Loucy (cell line): ENCODE results near the gene PCDHGB4.
"Not testable (repeated sequence)": the region's sequence is repeated elsewhere in the genome, so short reads cannot be mapped to it uniquely, and the experiment has no call there.

ENCODE experiments used
- H2AFZ ChIP-seq: fragments of 200-600 bp; sonication (generic); 2 replicates; pipeline ENCODE4 v1.6.0; 2016; ENCODE audit warnings: antibody characterized with exemption, mild to moderate bottlenecking, low read length, moderate library complexity
- H3F3A ChIP-seq: fragments of 200-600 bp; 2 replicates; pipeline ENCODE4 v1.6.0; 2016; ENCODE audit warnings: antibody characterized with exemption, low read depth, mild to moderate bottlenecking
- H3K27me3 ChIP-seq: fragments of 200-600 bp; sonication (generic); 2 replicates; pipeline ENCODE4 v1.6.1; 2014; ENCODE audit warnings: low read length, mild to moderate bottlenecking; ENCODE audit not compliant: insufficient read depth, poor library complexity, severe bottlenecking
- H3K36me3 ChIP-seq: fragments of 200-600 bp; sonication (generic); 2 replicates; pipeline ENCODE4 v1.6.1; 2016; ENCODE audit warnings: low read length; ENCODE audit not compliant: insufficient read depth
- H3K4me1 ChIP-seq: fragments of 200-600 bp; sonication (generic); 2 replicates; pipeline ENCODE4 v1.5.1; 2014; ENCODE audit warnings: low read length, mild to moderate bottlenecking; ENCODE audit not compliant: insufficient read depth, poor library complexity, severe bottlenecking
- H3K4me2 ChIP-seq: fragments of 200-600 bp; sonication (generic); 2 replicates; pipeline ENCODE4 v1.6.0; 2014; ENCODE audit warnings: antibody characterized with exemption, low read length, low read depth, mild to moderate bottlenecking; ENCODE audit not compliant: poor library complexity, severe bottlenecking
- H3K4me3 ChIP-seq: fragments of 200-600 bp; sonication (generic); 2 replicates; pipeline ENCODE4 v1.5.1; 2014; ENCODE audit warnings: low read length, mild to moderate bottlenecking, mixed read lengths; ENCODE audit not compliant: poor library complexity, severe bottlenecking
- H3K79me2 ChIP-seq: fragments of 200-600 bp; sonication (generic); 2 replicates; pipeline ENCODE4 v1.6.1; 2014; ENCODE audit warnings: low read length; ENCODE audit not compliant: insufficient read depth
- H3K9ac ChIP-seq: fragments of 200-600 bp; sonication (generic); 2 replicates; pipeline ENCODE4 v1.6.0; 2014; ENCODE audit warnings: mild to moderate bottlenecking, low read depth, low read length, moderate library complexity; ENCODE audit not compliant: poor library complexity, severe bottlenecking
- H3K9me2 ChIP-seq: fragments of 200-600 bp; sonication (generic); replicated peaks from 2 replicates; pipeline ENCODE4 v1.6.1; 2016; ENCODE audit warnings: low read depth, low read length, mixed read lengths
- H3K9me3 ChIP-seq: fragments of 200-600 bp; sonication (generic); 2 replicates; pipeline ENCODE4 v1.6.1; 2014; ENCODE audit warnings: mild to moderate bottlenecking, antibody characterized with exemption, low read length, low read depth; ENCODE audit not compliant: insufficient read depth
- H4K20me1 ChIP-seq: fragments of 200-600 bp; sonication (generic); 2 replicates; pipeline ENCODE4 v1.6.0; 2014; ENCODE audit warnings: antibody characterized with exemption, low read length, mild to moderate bottlenecking; ENCODE audit not compliant: insufficient read depth, poor library complexity, severe bottlenecking
- CTCF ChIP-seq: fragments of 200-600 bp; sonication (generic); conservative IDR thresholded peaks from 2 replicates; pipeline ENCODE4 v1.5.1; 2014; ENCODE audit warnings: mild to moderate bottlenecking, antibody characterized with exemption, low read length
- EZH2phosphoT487 ChIP-seq: fragments of 200-600 bp; IDR thresholded peaks from 2 replicates; pipeline ENCODE4 v1.6.1; 2018; ENCODE audit warnings: antibody characterized with exemption, mild to moderate bottlenecking, moderate library complexity, borderline replicate concordance

The PCDHGB4 gene

GRCh38 chr5:141392429-141393198 is 5.1 kb downstream of the PCDHGB4 start, which contains the start of gene PCDHGA8:
PCDHGA8 (plus strand) TSS chr5:141392633; CDS start chr5:141392814, 181 bp downstream.
- peak; percentile 56 for TF ChIP-seq CTCF
- no peak for TF ChIP-seq EZH2phosphoT487
- Histone ChIP-seq H3K9me3 (no peaks in the 10 kb centered on the region), H3K27me3 (no peaks in the 10 kb centered on the region), H3K4me3 (no peak within 1 kb of the TSS), H3K4me2 (no peak within 1 kb of the TSS), H3K9ac (no peak within 1 kb of the TSS), H3K36me3 (no peaks in the 10 kb centered on the region), H4K20me1 (no peaks in the 10 kb centered on the region), H3K4me1 (no peaks in the 10 kb centered on the region), H3F3A (no peaks in the 10 kb centered on the region), H2AFZ (no peak within 1 kb of the TSS), H3K9me2 (no peaks in the 10 kb centered on the region), H3K79me2 (no peaks in the 10 kb centered on the region)

GRCh38 chr5:141393267-141393666 is 5.8 kb downstream of the PCDHGB4 start:
- Histone ChIP-seq H3K9me3 (no peaks in the 10 kb centered on the region), H3K4me3 (no peak overlapping the region), H3K9me2 (no peaks in the 10 kb centered on the region)

GRCh38 chr5:141394401-141395187 is 7.1 kb downstream of the PCDHGB4 start:
- H3K4me2 ChIP-seq, H3F3A ChIP-seq, H3K9ac ChIP-seq, H3K36me3 ChIP-seq, H3K4me3 ChIP-seq, H2AFZ ChIP-seq, H3K4me1 ChIP-seq, H3K79me2 ChIP-seq, H3K9me3 ChIP-seq, H3K9me2 ChIP-seq, H3K27me3 ChIP-seq, H4K20me1 ChIP-seq: not testable (repeated sequence)

More at GRCh38 chr5:141393267-141393666, 5.8 kb downstream of the PCDHGB4 start:
- H3K27me3 ChIP-seq: no peaks in the 10 kb centered on the region
- H4K20me1 ChIP-seq: no peaks in the 10 kb centered on the region
- H3K36me3 ChIP-seq: no peaks in the 10 kb centered on the region
- H3K4me1 ChIP-seq: no peaks in the 10 kb centered on the region
- TF ChIP-seq EZH2phosphoT487: no peak
- TF ChIP-seq CTCF: no peak
- H3F3A ChIP-seq: no peaks in the 10 kb centered on the region
- no peak overlapping the region for H3K4me2 ChIP-seq
- no peaks in the 10 kb centered on the region for H3K79me2 ChIP-seq
- no peak overlapping the region for H2AFZ ChIP-seq
- H3K9ac ChIP-seq: no peak overlapping the region
